HG03521 (cell line): Measurements from ENCODE around the gene STK10.
"Not testable (repeated sequence)": the region's sequence is repeated elsewhere in the genome, so short reads cannot be mapped to it uniquely, and the experiment has no call there.

Experiments
- ATAC-seq: cut with Tn5 transposase; IDR thresholded peaks from one replicate; pipeline ENCODE4 v1.9.1; 2021; ENCODE audit warnings: mild to moderate bottlenecking, moderate library complexity; ENCODE audit not compliant: unreplicated experiment

The STK10 gene

DNA sequence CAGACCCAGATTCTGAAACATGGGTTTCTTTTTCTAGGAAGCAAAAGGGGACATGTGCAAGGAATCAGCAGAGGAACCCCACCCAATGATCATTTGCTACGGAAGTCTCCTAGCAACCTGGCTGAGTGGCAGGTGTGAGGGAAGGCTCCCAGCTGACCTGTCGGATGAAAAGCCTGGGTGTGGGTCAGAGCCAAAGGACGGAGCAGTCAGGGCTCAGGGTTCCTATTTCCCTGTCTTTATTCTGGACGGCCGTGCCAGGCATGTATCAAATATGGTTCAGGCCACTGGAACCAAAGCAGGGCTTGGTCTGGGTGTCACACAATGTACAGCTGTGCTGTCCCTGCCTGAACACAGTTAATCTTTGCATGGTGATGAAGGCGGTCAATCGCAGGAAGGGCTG is 20.1 kb downstream of the STK10 start:
- no peak for ATAC-seq

DNA sequence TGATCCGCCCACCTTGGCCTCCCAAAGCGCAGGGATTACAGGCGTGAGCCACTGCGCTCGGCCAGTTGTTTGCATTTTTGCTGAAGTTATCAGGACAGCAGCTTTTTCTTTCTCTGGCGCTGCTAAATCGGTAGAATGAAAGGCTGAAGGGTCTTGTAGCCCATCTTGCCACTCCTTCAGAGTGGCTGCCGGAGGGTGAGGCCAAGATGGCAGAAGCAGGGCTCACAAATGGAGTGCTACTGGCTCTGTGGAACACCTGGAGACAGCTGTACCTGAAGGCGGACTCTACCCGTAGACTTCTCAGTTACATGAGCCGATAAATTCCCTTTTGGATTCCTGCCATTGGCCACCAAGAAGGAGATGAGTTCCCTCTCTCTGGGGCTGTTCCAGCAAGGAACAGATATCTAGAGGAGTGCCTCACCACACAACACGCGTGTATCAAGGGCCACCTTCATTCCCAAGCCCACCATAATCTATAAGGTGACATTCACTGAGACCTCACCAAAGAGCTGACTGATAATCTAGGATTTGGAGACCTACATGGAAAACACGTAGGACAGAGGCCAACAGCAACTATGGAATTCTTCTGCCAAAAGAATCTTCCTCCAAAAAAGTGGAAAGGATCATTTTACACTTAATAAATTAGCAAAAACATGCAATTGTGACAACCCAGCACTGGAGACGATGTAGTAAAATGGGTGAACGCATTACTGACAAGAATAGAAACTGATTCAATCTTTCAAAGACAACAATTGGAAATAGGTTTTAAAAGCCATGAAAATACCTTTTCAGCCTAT is 21.8 kb downstream of the STK10 start:
- ATAC-seq, result no peak

DNA sequence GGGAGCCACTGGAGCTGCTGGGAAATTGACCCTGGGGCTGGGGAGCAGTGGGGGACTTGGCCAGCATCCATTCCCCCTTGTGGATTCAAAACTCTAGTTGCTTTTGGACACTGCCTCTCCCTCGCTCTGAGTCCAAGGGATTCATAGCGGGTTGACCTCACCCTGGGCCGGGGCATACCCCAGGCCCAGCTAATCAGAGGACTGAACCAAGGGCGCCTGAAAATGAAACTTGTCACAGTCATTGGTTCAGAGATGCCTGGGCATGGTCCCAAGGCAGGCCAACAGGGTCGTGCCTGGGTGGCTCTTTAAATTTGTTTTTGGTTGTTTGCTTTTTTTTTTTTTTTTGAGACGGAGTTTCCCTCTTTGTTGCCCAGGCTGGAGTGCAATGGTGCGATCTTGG is 22.6 kb downstream of the STK10 start:
- ATAC-seq, result no peak

DNA sequence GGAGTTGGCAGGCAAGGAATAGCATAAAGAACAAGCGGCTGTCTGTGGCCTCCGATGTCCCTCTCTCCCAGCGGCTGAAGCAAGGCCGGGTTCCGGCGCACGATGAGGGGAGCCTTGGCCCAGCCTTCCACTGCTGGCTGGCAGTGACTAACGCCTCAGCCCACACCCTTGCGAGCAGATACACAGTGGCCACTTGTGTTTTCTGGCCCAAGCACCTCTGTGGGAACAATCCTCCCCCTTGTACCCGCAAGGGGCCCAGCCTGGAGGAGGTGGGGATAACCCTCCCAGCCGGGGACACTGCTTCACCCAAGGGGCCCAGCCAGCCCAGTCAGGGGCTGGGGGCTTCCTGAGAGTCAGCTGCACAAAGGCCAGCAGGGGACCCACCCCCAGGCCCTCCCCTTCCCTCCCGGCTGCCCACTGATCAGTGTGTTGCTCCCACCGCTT is 23.2 kb downstream of the STK10 start:
- ATAC-seq, result no peak

DNA sequence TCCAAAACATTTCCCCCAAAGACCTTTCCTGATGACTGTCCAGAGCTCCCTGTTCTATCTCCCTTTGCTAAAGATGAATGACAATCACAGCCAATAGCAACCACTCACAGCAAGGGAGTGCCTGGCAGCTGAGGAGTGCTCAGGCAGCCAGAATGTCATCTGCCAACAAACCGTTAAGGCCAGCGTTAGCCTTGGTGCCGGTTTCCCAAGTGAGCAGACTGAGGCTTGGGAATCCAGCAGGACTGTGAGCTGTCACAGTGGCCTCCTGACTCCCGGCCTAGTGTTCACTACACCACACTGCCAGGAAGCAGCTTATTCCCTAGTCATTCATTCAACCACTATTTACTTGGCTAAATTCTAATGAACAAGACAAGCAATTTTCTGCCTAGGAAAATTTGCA is 24.7 kb downstream of the STK10 start:
- ATAC-seq, result no peak

DNA sequence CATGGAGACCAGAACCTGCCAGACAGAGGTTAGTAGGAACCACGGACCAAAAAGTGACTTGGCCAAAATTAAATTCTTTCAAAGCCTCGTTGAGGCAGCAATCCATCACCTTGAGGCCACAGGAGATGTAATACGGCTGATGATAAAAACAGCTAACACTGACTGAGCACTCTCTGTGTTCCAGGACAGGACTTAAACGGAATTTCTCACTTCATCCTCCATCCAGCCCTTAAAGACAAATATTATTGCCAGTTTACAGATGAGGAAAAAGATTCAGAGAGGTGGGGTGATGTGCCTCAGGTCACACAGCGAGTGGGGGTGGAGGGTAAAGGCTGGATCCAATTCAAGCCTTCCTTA is 25.1 kb downstream of the STK10 start:
- no peak for ATAC-seq

DNA sequence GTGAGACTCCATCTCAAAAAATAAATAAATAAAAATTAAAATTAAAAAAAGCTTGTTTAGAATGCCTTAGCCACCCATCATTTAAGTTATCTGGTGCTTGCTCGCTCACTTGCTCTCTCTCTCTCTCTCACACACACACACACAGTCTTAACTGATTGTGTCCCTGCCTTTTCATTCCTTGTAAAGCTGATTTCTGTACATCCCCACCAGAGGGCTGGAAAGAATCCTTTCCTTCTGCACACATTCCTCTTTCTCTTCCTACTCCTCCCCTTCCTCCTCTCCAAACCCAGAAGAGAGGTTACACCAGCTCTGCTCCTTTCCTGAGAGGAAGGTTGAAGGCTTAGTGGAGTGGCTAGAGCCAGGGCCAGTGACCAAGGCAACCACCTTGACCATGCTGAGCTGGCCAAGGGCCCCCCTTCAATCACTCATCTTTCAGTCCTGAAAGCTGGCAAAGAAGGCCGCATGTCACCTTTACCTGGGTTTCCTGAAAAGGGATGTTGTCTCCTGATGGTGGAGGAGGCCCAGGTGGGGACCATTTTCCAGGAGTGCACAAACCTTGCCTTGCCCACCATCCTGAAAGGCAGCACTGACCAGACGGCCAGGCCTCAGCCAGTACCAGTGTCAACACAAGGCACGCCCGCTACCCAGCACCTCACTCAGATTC is 25.6 kb downstream of the STK10 start:
- no peak for ATAC-seq

DNA sequence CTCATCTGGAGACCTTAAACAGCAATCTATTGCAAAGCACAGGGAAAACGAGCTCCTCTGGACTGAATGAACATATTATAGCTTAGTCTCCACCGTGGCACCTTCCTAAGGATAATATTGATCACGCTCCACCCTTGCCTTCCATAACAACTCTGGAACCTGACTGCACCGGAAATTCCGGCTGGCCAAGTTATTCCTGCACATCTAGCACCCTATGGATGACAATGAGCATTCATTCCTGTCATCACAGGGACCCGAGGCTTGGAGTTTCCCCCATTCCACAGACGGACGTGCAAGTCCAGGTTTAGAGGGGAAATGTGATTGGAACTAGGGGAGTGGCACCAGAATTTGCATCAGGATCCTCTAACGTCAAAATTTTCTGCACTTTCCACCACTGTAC is 27.5 kb downstream of the STK10 start:
- no peak for ATAC-seq

DNA sequence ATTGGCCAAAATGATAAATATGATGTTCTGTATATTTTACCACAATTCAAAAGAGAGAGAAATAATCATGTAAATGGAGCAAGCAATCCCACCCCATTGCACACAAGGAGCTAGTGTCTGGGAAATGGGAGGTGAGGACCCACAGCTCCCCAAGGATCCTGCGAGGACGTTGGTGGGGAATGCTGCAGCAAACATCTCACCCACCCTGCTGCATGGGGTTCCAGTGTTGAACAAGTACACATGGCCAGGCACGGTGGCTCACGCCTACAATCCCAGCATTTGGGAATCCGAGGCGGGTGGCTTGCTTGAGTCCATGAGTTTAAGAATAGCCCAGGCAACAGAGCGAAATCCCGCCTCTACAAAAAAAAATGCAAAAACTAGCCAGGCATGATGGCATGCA is 29.0 kb downstream of the STK10 start:
- no peak for ATAC-seq

DNA sequence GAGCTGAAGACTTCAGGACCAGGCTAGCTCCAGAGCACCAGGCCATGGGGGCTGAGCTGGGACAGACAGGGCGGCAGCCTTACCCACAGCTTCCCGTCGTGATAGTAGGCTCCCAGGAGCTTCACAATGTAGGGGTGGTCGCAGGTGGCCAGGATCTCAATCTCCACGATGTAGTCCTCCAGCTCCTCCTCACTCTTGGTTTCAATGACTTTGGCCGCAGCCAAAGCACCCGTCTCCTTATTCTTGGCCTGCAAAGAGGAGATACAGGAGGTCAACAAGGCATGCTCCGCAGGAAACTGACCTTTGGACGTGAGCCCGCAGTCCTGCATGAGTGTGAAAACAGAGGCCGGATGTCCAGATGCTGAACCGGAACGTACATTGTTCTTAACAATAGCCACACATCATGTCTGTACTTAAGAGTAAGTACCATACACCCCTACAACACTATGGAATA is 31.5 kb downstream of the STK10 start:
- no peak for ATAC-seq

DNA sequence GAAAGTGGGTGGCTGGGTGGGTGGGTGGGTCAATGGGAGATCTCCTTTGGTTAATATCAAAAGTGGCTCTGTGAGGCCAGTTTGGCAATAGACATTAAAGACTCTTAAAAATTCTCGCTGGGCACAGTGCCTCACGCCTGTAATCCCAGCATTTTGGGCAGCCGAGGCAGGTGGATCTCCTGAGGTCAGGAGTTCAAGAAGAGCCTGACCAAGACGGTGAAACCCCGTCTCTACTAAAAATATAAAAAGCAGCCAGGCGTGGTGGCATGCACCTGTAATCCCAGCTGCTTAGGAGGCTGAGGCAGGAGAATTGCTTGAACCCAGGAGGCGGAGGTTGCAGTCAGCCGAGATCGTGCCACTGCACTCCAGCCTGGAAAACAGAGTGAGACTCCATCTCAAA is 32.9 kb downstream of the STK10 start:
- ATAC-seq, result not testable (repeated sequence)

DNA sequence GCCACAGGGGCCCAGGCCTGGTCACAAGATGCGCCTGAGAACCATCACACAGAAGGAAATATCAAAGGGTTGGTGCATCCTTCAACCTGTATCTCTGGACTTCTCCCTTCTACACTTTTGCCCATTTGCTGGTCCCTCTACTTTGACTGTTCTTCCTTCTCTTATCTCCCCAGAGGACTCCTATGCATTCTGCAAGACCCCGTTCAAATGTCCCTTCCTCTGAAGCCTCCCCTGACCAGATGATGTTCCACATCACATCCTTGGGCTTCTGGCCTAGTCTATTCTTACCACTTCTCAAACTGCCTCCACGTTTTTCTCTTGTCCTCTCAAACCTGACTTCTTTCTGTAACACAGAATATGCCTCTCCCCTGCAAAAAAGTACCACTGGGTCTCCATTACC is 34.3 kb downstream of the STK10 start:
- no peak for ATAC-seq

DNA sequence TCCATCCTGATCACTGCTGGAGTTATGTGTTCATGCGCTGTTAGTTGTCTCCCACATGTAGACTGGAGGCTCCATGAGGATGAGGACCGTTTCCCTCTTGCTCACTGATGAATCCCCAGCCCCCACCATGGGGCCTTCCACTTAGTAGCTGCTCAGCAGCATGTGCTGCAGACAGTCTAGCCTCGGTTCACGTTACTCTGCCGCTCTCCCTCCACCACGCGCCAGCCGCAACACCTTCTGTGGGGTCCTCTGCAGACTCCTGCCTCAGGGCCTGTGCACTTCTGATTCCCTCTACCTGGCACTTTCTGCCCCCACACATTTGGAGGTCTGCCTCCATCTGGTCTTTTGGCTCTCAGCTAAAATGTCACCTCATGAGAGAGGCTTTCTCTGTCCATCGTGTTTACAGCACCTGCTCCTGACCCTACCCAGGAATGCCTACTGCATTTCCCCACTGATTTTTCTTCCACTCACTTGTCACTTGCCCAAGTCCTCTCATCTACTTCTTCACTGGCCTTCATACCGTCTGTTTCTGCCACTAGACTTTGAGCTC is 36.3 kb downstream of the STK10 start:
- ATAC-seq, result no peak

DNA sequence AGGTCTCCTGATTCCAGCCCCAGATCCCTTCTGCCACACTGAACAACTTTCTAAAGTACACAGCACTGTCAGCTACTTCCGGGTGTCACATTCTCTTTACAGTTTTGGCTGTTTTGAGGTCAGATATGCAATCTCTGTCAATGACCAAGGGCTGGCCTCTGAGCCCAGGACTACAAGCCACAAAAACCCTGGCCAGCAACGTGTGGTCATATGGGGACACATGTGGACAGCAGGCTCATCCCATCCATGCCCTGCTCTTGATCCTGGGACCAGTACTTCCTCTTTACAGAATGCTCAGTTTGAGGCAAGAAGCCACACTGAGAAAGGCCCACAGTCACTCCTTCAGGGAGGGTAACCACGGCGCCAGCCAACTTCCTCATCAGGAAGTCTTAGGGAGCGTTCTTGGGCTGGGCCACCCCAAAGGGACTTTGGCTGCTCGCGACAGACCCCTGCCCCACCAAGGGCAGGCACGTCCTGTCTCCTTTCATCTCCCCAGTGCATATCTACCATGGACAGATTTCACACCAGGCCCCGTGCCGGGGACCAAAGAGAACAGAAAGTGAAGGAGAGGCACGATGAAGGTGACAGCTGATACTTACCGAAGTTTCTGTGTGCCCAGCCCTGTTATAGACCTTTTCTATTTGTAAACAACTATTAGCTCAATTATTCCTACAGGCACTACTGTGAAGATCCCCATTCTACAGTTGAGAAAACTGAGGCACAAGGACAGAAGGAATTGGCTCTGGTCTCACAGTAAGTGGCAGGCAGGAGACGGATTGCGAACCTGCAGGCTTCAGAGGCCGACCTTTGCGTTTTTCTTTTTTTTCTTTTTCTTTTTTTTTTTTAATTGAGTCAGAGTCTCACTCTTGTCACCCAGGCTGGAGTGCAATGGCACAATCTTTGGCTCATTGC is 37.3 kb downstream of the STK10 start:
- ATAC-seq, result peak; percentile 47

DNA sequence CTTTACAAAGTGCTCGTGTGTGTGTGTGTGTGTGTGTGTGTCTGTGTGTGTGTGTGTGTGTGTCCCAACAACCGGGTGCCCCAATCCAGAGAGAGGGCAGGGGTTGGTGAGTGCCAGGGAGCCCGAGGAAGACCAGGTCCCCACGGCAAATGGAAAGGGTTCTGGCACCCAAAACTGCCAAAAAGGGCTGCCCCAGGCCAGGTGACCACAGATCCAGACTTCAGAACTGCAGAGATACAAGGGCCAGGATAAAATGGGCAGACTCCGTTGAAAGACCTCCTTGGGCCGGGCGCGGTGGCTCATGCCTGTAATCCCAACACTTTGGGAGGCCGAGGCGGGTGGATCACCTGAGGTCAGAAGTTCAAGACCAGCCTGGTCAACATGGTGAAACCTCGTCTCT is 38.5 kb downstream of the STK10 start:
- ATAC-seq, result not testable (repeated sequence)

DNA sequence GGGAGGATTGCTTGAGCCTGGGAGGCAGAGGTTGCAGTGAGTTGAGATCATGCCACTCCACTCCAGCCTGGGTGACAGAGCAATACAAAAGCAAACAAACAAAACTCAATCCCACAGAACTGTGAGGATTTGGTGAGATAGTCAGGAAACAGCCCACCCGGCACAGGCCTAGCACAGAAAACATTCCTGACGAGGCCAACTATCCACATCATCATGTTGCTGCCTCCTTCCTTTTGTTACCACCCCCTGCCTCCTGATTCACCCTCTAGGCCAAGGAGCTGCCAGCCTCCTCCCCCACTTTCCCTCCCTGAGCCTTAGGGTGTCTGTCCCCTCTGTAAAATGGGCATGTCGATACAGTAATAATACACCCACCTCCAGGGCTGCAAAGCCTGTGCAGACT is 39.0 kb downstream of the STK10 start:
- ATAC-seq, result no peak

DNA sequence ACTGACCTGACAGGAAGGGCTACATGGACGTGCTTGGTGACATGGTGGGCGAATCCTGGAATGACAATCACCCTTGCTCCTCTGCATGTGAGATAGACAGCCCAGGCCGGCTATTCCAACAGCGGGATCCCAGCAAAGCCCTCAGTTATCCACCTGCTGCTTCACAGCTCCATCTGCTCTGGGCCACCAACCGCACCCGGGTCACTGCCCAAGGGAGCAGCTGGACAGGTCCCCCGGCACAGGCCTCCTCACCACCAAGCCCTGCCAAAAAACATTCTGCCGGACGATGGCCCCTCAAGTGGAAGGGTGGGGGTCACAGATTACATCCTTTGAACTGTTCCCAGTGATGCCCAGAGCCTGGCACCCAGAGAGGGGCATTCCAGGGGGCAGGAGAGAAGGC is 39.6 kb downstream of the STK10 start:
- no peak for ATAC-seq

DNA sequence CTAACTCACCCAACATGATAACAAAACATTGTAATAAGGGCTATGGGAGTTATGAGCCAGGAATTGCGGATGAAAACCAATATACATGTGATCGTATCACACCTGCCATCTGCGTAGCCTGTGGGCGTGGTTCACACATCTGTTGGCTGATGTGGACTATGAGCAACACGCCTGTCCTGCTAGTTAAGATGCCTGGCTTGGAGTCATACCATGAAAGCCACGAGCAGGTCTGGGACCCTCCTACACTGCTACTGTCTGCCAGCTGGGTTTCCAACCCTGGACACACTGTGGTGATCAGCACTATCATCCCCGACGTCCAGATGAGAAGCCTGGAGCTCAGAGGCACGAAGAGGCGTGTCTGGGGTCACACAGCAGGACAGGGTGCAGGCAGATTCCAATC is 40.2 kb downstream of the STK10 start:
- no peak for ATAC-seq

DNA sequence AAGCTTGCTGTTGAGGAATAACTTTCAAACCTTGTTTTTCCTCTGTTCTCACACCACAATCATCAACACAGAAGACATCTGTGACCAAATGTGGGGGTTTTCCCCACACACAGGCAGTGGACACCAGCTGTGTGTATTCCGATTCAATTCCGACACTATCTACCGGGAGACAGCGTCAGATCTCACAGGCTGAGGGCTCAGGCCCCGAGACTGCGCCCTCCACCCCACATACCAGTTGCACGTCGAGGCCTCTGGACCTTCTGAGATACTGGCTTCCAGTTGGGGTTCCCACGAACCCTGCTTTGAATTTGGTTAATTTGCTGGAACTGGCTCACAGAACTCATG is 41.3 kb downstream of the STK10 start:
- no peak for ATAC-seq

DNA sequence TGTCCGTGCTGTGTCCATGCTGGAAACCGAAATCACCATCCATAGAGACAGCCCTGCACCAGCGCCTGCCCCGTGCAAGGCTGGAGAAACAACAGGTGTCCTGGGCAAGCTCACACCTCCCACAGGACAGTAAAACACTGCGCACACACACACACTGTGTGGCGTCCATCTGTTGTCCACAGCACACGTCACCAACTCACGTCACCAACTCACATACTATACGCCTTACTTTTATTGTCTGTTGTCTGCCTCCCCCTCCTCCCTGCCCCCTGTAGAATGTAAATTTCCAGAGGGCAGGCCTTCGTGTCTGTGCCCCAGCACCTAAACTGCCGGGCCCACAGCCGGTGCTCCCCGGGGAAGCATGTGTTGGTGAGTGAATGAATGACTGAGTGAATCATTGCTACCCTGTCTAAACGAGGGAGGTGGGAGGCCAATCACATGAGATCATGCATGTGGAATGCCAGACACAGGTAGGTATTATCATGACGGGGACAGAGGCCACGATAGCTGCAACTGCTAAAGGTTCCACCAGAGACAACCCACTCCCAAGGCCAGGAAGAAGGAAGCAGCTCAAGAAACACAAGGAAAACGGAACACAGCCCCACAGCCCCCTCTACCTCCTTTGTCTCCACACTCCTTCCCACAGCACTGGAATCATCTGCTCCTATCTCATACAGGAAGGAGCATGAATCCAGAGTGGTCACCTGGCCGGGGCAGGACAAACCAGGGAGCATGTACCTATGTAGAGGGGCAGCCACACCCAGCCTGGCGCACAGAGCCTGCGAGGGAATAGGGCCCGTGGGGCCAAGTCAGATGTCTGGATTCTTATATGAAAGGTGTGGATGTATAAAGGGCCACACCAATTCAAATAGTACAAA is 41.9 kb downstream of the STK10 start:
- ATAC-seq, result no peak
